HUES64 (cell line): ENCODE measurements around the gene ZNF549.

Experiments
- H3K27ac ChIP-seq: 2 replicates; pipeline ENCODE4 v1.7.0; 2013; ENCODE audit warnings: low read depth, low read length, inconsistent platforms
- H3K27me3 ChIP-seq: 2 replicates; pipeline ENCODE4 v1.6.1; 2013; ENCODE audit warnings: mild to moderate bottlenecking, low read length; ENCODE audit not compliant: insufficient read depth
- H3K36me3 ChIP-seq: 2 replicates; pipeline ENCODE4 v1.6.1; 2013; ENCODE audit warnings: mild to moderate bottlenecking, low read length; ENCODE audit not compliant: insufficient read depth
- H3K4me1 ChIP-seq: 2 replicates; pipeline ENCODE4 v1.6.1; 2013; ENCODE audit warnings: mild to moderate bottlenecking, low read length, moderate library complexity; ENCODE audit not compliant: insufficient read depth
- H3K4me3 ChIP-seq: 2 replicates; pipeline ENCODE4 v1.5.1; 2013; ENCODE audit warnings: mild to moderate bottlenecking, low read length, moderate library complexity
- H3K9ac ChIP-seq: 2 replicates; pipeline ENCODE4 v1.6.1; 2013; ENCODE audit warnings: mild to moderate bottlenecking, low read depth, low read length
- H3K9me3 ChIP-seq: 2 replicates; pipeline ENCODE4 v1.6.1; 2013; ENCODE audit warnings: low read depth, low read length; ENCODE audit not compliant: insufficient read depth
- WGBS: fragments of 150-250, 120-280 bp; methylation state at CpG from one replicate; pipeline ENCODE4 v1.1.7; 2013; ENCODE audit warnings: missing lambda C conversion rate; 5-methylcytosine and 5-hydroxymethylcytosine counted together

Gene ZNF549

DNA sequence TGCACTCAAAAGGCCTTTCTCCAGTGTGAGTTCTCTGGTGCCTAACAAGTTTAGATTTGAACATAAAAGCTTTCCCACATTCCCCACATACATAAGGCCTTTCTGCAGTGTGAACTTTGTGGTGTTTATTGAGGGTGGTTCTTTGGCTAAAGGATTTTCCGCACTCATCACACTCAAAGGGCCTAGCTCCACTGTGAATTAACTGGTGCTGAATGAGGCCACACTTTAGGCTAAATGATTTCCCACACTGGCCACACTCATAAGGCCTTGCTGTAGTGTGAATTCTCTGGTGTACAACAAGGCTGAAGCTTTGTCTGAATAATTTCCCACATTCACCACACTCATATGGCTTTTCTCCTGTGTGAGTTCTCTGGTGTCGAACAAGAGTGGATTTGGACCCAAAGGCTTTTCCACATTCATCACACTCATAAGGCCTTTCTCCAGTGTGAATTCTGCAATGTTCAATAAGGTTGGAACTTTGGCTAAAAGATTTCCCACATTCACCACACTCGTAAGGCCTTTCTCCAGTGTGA is 45.3 kb downstream of the ZNF549 start:
- 100% methylated on average over 2 of the region's 3 CpGs for WGBS
- H3K27me3 ChIP-seq, result no peaks in the 10 kb centered on the region
- peaks cover 65% of the 10 kb centered on the region for H3K36me3 ChIP-seq
- peaks cover 92% of the 10 kb centered on the region for H3K9me3 ChIP-seq
- H3K4me3 ChIP-seq, result no peak overlapping the region
- H3K9ac ChIP-seq, result no peak overlapping the region
- no peaks in the 10 kb centered on the region for H3K4me1 ChIP-seq
- no peak overlapping the region for H3K27ac ChIP-seq

DNA sequence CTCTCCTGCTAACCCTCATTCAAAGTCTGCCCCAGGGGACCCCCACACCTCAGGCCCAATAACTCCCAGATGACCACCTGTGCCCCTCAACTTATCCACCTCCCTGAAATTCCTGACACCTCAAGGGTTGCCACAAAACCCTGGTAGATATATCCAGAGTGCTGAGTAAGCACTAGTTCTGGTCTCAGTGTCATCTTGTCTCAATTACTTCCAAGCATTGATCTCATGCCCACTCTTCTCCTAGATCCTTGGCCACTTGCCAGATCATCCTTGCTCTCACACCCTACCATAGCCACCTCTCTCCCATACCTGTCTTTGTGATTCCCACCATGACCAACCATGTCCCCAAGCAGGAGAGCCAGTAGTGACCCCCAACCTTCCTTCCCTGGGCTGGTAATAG is 49.5 kb downstream of the ZNF549 start:
- peaks cover 63% of the 10 kb centered on the region for H3K36me3 ChIP-seq

GRCh38 chr19:57578487-57579205 is 51.5 kb downstream of the ZNF549 start, which contains the start of gene ZNF416:
Gene ZNF416 (minus strand): TSS chr19:57578911. CDS start chr19:57578704, 207 bp downstream.
- peak within 1 kb of the TSS; percentile 79 for H3K9ac ChIP-seq
- peaks cover 43% of the 10 kb centered on the region for H3K36me3 ChIP-seq
- 0 out of 2 replicates have a peak, but pooled peaks cover 3% of the 10 kb centered on the region for H3K4me1 ChIP-seq
- H3K4me3 ChIP-seq, result peak within 1 kb of the TSS; percentile 73
- H3K9me3 ChIP-seq, result peaks cover 51% of the 10 kb centered on the region
- peak within 1 kb of the TSS; percentile 22 for H3K27ac ChIP-seq
- under 1% methylated on average over 62 of the region's 62 CpGs for WGBS
- H3K27me3 ChIP-seq, result peaks cover 3% of the 10 kb centered on the region; the same call in 1 of the 2 replicates

More for the DNA sequence above, 49.5 kb downstream of the ZNF549 start:
- peak overlapping the region; percentile 73; the same call in 1 of the 2 replicates for H3K4me3 ChIP-seq
- 0 out of 2 replicates have a peak, but pooled peaks cover 3% of the 10 kb centered on the region for H3K4me1 ChIP-seq
- H3K9ac ChIP-seq, result no peak overlapping the region
- H3K27me3 ChIP-seq, result no peaks in the 10 kb centered on the region
- no peak overlapping the region for H3K27ac ChIP-seq
- peaks cover 65% of the 10 kb centered on the region for H3K9me3 ChIP-seq

- Histone ChIP-seq H3K4me3 (peak overlapping the region; percentile 89), H3K4me1 (0 out of 2 replicates have a peak, but pooled peaks cover 3% of the 10 kb centered on the region), H3K27me3 (peaks cover 3% of the 10 kb centered on the region; the same call in 1 of the 2 replicates), H3K9me3 (peaks cover 36% of the 10 kb centered on the region), H3K9ac (no peak overlapping the region), H3K27ac (no peak overlapping the region; the same call in 1 of the 2 replicates), H3K36me3 (peaks cover 31% of the 10 kb centered on the region)
- WGBS, result 62% methylated on average over 21 of the region's 21 CpGs
Observed at GRCh38 chr19:57583104-57583520, 56.0 kb downstream of the ZNF549 start.

- Histone ChIP-seq H3K9ac (peak within 1 kb of the TSS; percentile 73), H3K36me3 (peaks cover 38% of the 10 kb centered on the region), H3K4me3 (peak within 1 kb of the TSS; percentile 89), H3K27ac (peak within 1 kb of the TSS; percentile 58; the same call in 1 of the 2 replicates), H3K9me3 (peaks cover 42% of the 10 kb centered on the region), H3K4me1 (0 out of 2 replicates have a peak, but pooled peaks cover 3% of the 10 kb centered on the region), H3K27me3 (peaks cover 3% of the 10 kb centered on the region; the same call in 1 of the 2 replicates)
- WGBS, result 2% methylated on average over 76 of the region's 76 CpGs
Observed at GRCh38 chr19:57583521-57584416, 56.6 kb downstream of the ZNF549 start, which contains the start of gene ZIK1. Gene ZIK1 (plus strand): TSS chr19:57584145. CDS start chr19:57584357, 212 bp downstream.

DNA sequence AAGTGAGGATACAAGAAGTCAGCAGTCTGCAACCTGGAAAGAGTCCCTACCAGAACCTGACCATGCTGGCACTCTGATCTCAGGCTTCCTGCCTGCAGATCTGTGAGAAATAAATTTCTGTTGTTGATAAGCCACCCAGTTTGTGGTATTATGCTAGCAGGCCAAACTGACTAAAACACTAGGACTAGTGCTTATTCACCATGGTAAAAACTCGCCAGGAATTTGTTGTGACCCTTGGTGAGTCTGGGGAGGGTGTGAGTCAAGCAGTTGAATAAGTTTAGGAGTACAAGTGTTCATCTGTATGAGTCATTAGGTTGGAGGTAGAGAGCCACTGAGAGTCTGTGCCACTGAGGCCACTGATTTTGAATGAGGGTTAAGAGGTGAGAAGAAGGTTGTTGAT is 60.4 kb downstream of the ZNF549 start:
- Histone ChIP-seq H3K9ac (no peak overlapping the region), H3K27ac (no peak overlapping the region), H3K4me1 (no peaks in the 10 kb centered on the region), H3K4me3 (no peak overlapping the region), H3K9me3 (peaks cover 80% of the 10 kb centered on the region), H3K36me3 (peaks cover 74% of the 10 kb centered on the region), H3K27me3 (peaks cover 3% of the 10 kb centered on the region; the same call in 1 of the 2 replicates)
- 88% methylated on average over 1 of the region's 1 CpG for WGBS

DNA sequence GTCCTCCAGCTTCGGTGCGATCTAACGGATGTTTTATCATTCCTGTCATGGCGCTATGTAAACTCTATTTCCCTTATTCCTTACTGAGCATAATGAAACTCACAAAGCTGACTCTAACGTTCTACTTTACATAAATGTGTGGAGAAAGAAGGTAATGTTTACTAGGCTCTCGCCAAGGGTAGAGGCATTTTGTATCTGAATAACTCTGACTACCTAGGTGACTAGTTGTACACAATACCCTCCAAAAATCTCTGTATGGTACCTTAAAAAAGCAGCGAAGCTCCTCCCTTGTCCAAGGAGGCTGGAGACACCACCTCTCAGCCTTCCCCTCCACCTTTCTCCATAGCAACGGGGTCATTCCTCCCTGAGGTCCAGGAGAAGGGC is 72.2 kb downstream of the ZNF549 start:
- 66% methylated on average over 6 of the region's 8 CpGs for WGBS
- Histone ChIP-seq H3K27me3 (no peaks in the 10 kb centered on the region; the same call in 1 of the 2 replicates), H3K27ac (no peak overlapping the region), H3K4me1 (no peaks in the 10 kb centered on the region; the same call in 1 of the 2 replicates), H3K4me3 (peak overlapping the region; percentile 79), H3K9ac (no peak overlapping the region), H3K9me3 (no peaks in the 10 kb centered on the region), H3K36me3 (peaks cover 6% of the 10 kb centered on the region; the same call in 1 of the 2 replicates)

DNA sequence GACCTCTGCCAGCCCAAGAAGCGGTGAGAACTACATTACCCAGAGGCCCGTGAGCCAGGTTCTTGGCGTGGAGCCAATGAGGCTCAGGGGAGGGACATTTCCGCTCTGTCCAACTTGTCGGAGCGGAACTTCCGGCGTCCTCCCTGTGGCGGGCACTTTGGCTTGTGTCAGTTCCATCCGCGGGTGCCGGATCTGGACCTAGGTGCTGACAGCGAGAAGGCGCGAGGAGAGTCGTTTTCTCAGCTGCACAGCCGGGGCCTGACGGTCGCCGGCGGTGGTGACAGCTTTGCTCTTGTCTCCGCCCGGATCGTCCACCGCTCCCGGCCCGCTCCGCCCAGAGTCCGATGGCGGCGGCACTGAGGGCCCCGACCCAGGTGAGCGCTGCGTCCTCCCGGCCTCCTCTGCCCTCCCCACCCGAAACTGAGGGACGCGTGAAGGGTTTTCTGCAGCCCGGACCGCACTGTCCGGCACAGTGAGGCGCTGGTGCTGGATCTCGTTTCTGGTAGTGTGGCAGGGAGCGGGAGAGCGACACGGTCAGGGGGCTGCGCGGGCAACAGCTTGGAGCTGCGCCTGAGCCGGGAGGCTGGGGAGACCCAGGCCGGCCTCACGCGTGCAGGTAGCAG is 72.7 kb downstream of the ZNF549 start, which contains the start of gene ZNF530:
Gene ZNF530 (plus strand): TSS at position 125 of the 623 bp plus-strand sequence. CDS start 4,461 bp downstream, outside the sequence.
- WGBS, result under 1% methylated on average over 53 of the region's 53 CpGs
- Histone ChIP-seq H3K4me3 (peak within 1 kb of the TSS; percentile 79), H3K4me1 (no peaks in the 10 kb centered on the region; the same call in 1 of the 2 replicates), H3K9me3 (no peaks in the 10 kb centered on the region), H3K27ac (no peak within 1 kb of the TSS), H3K27me3 (no peaks in the 10 kb centered on the region; the same call in 1 of the 2 replicates), H3K36me3 (peaks cover 9% of the 10 kb centered on the region), H3K9ac (peak within 1 kb of the TSS; percentile 67)

DNA sequence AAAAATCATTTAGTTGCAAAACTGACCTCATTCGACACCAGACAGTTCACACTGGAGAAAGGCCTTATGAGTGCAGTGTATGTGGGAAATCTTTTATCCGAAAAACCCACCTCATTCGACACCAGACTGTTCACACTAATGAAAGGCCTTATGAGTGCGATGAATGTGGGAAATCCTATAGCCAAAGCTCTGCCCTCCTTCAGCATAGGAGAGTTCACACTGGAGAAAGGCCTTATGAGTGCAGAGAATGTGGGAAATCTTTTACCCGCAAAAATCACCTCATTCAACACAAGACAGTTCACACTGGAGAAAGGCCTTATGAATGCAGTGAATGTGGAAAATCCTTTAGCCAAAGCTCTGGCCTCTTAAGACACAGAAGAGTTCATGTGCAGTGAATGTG is 79.8 kb downstream of the ZNF549 start:
- Histone ChIP-seq H3K36me3 (peaks cover 38% of the 10 kb centered on the region), H3K9me3 (no peaks in the 10 kb centered on the region; the same call in 1 of the 2 replicates), H3K9ac (no peak overlapping the region), H3K27ac (no peak overlapping the region), H3K27me3 (no peaks in the 10 kb centered on the region), H3K4me3 (no peak overlapping the region), H3K4me1 (no peaks in the 10 kb centered on the region)
- WGBS, result 93% methylated on average over 3 of the region's 5 CpGs
